Sigmoid colon (tissue), 7 donors: ENCODE data around the gene ZNF346. TPM values are rescaled to one million over a fixed set of nuclear protein-coding genes. Genes with fewer than 3 reads are reported as not detected.
A peak's percentile ranks its signal among the peaks of the same experiment; 100 is the strongest.

Source experiments
- DNase-seq: peaks from one replicate; pipeline ENCODE4 v3.0.0-alpha.2; 2019
- H3K27ac ChIP-seq, 4 donors: fragments of 200-600 bp; sonication (generic); one replicate each; pipeline ENCODE4 v1.5.1; 2016 to 2019; ENCODE audit warnings: mild to moderate bottlenecking in 1 of 4
- H3K27me3 ChIP-seq, 3 donors: fragments of 200-600 bp; sonication (generic); one replicate each; pipeline ENCODE4 v1.5.1; 2019; ENCODE audit warnings: mild to moderate bottlenecking in 1 of 3
- H3K36me3 ChIP-seq, 4 donors: fragments of 200-600 bp; sonication (generic); one replicate each; pipeline ENCODE4 v1.5.1; 2016 to 2019
- H3K4me1 ChIP-seq, 4 donors: fragments of 200-600 bp; sonication (generic); one replicate each; pipeline ENCODE4 v1.5.1; 2017 to 2019
- H3K4me3 ChIP-seq, 4 donors: fragments of 200-600 bp; sonication (generic); one replicate each; pipeline ENCODE4 v1.5.1; 2017 to 2019; ENCODE audit warnings: mild to moderate bottlenecking in 2 of 4, moderate library complexity in 1 of 4
- H3K9me3 ChIP-seq, 4 donors: fragments of 200-600 bp in 3 of 4; sonication (generic) in 3 of 4; one replicate each; pipeline versions ENCODE4 v1.5.1 to v1.6.1; 2013 to 2019
- EP300 ChIP-seq, 4 donors: sonication (generic); formaldehyde crosslinking; IDR thresholded peaks; one replicate each; pipeline ENCODE4 v1.6.1; 2017; ENCODE audit warnings: antibody characterized with exemption in 4 of 4
- POLR2A ChIP-seq, 2 donors: fragments of 450-650 bp; IDR thresholded peaks; one replicate each; pipeline ENCODE4 v1.6.1; 2016; ENCODE audit warnings: antibody characterized with exemption in 2 of 2, mild to moderate bottlenecking in 2 of 2, moderate library complexity in 2 of 2
- POLR2AphosphoS5 ChIP-seq, 4 donors: sonication (generic); formaldehyde crosslinking; IDR thresholded peaks; one replicate each; pipeline ENCODE4 v1.6.1; 2017; ENCODE audit warnings: antibody characterized with exemption in 4 of 4
- WGBS, 2 donors: extraction: QIAGEN DNeasy Blood & Tissue Kit; methylation state at CpG; one replicate each; pipeline ENCODE4 v1.1.7; 2013; 5-methylcytosine and 5-hydroxymethylcytosine counted together
- intact Hi-C: fragments of 100-400 bp; cut with DNase I; formaldehyde crosslinking; loops from one replicate; pipeline ENCODE4 v1.15.1; 2023
- polyA plus RNA-seq, 3 donors: library from polyadenylated mRNA; stranded (reverse); fragments of 200-250 nt; gene quantifications; one replicate each; pipeline ENCODE4 v1.2.3, GENCODE V29; 2013
- total RNA-seq, 4 donors: library from RNA; depleted of rRNA; stranded (reverse); fragments of >200 nt; gene quantifications; one replicate each; pipeline ENCODE4 v1.1.0, GENCODE V29; 2016
- TF ChIP-seq, protein P1 (sequence below), 4 experiments: fragments of 450-650 bp in 3 of 4; fragments of 200-600 bp in 1 of 4; IDR thresholded peaks; one replicate each; pipeline ENCODE4 v1.5.1; 2016 to 2019; ENCODE audit warnings: antibody characterized with exemption in 4 of 4, mild to moderate bottlenecking in 3 of 4, moderate library complexity in 2 of 4
- donor health status: healthy with polysubstance abuse.
- donor health status: Bipolar disorder and iron deficiency.
- donor health status: healthy.

Gene ZNF346
- total and polyA plus RNA-seq, 7 donors: 3.0 to 21.9 (median 12.5) TPM

DNA sequence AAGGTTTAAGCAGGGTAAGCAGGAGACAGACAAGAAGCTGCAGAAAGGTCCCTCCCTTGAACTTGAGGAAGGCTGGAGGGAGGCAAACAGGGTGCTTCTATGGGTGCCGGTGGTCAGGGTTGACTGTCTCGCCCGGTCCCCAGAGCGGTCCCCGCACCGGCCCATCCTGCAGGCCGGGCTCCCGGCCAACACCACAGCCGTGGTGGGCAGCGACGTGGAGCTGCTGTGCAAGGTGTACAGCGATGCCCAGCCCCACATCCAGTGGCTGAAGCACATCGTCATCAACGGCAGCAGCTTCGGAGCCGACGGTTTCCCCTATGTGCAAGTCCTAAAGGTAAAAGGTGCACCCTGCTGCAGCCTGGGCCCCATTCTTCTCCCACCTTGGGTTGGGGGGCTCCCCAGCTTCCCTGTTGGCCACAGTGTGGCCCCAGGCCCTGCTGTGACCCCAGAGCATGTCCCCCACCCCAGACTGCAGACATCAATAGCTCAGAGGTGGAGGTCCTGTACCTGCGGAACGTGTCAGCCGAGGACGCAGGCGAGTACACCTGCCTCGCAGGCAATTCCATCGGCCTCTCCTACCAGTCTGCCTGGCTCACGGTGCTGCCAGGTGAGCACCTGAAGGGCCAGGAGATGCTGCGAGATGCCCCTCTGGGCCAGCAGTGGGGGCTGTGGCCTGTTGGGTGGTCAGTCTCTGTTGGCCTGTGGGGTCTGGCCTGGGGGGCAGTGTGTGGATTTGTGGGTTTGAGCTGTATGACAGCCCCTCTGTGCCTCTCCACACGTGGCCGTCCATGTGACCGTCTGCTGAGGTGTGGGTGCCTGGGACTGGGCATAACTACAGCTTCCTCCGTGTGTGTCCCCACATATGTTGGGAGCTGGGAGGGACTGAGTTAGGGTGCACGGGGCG lies 69.9 kb downstream of the ZNF346 start:
- DNase-seq: no peak
- Histone ChIP-seq H3K4me1 (peaks cover 0 to 25% (median 8%) of the 10 kb centered on the region in 4 donors), H3K4me3 (no peak overlapping the region), H3K27ac (no peak overlapping the region), H3K9me3 (no peaks in the 10 kb centered on the region), H3K36me3 (no peaks in the 10 kb centered on the region), H3K27me3 (peaks cover 0 to 17% (median 16%) of the 10 kb centered on the region in 3 donors)
- WGBS, 2 donors: 87 to 90% methylated on average over 32 of the region's 32 CpGs
- TF ChIP-seq POLR2A (IDR thresholded peaks at IDR 0.05) (no peak), EP300 (IDR thresholded peaks at IDR 0.05) (no peak), POLR2AphosphoS5 (IDR thresholded peaks at IDR 0.05) (no peak)
- TF ChIP-seq, protein P1, sequence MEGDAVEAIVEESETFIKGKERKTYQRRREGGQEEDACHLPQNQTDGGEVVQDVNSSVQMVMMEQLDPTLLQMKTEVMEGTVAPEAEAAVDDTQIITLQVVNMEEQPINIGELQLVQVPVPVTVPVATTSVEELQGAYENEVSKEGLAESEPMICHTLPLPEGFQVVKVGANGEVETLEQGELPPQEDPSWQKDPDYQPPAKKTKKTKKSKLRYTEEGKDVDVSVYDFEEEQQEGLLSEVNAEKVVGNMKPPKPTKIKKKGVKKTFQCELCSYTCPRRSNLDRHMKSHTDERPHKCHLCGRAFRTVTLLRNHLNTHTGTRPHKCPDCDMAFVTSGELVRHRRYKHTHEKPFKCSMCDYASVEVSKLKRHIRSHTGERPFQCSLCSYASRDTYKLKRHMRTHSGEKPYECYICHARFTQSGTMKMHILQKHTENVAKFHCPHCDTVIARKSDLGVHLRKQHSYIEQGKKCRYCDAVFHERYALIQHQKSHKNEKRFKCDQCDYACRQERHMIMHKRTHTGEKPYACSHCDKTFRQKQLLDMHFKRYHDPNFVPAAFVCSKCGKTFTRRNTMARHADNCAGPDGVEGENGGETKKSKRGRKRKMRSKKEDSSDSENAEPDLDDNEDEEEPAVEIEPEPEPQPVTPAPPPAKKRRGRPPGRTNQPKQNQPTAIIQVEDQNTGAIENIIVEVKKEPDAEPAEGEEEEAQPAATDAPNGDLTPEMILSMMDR (IDR thresholded peaks at IDR 0.05): no peak
- intact Hi-C loops: no loop called here

DNA sequence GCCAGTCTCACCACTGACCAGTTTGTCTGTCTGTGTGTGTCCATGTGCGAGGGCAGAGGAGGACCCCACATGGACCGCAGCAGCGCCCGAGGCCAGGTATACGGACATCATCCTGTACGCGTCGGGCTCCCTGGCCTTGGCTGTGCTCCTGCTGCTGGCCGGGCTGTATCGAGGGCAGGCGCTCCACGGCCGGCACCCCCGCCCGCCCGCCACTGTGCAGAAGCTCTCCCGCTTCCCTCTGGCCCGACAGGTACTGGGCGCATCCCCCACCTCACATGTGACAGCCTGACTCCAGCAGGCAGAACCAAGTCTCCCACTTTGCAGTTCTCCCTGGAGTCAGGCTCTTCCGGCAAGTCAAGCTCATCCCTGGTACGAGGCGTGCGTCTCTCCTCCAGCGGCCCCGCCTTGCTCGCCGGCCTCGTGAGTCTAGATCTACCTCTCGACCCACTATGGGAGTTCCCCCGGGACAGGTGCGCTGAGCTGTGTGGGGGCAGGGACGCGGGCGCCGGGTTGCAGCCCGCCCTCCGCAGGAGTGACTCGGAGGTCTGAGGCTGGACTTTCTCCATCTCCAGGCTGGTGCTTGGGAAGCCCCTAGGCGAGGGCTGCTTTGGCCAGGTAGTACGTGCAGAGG lies 70.7 kb downstream of the ZNF346 start:
- Histone ChIP-seq H3K36me3 (no peaks in the 10 kb centered on the region), H3K27ac (no peak overlapping the region), H3K27me3 (peaks cover 0 to 10% (median 10%) of the 10 kb centered on the region in 3 donors), H3K4me1 (peaks cover 0 to 23% (median 4%) of the 10 kb centered on the region in 4 donors), H3K4me3 (no peak overlapping the region), H3K9me3 (no peaks in the 10 kb centered on the region)
- DNase-seq: no peak
- intact Hi-C loops: no loop called here
- TF ChIP-seq POLR2A (IDR thresholded peaks at IDR 0.05): no peak
- WGBS, 2 donors: 92 to 95% methylated on average over 40 of the region's 40 CpGs

DNA sequence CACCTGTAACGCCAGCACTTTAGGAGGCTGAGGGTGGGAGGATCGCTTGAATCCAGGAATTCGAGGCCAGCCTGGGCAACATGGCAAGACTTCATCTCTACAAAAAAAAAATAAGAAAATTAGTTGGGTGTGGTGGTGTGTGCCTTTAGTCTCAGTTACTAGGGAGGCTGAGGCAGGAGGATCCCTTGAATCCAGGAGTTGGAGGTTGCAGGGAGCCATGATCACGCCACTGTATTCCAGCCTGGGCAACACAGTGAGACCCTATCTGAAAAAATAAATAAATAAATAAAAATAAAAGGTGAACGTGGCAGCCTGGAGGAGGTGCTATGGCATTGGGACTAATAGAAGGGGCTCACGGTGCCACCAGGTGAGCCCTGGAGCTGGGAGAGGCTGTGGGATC lies 71.3 kb downstream of the ZNF346 start:
- Histone ChIP-seq H3K4me1 (peaks cover 0 to 23% (median 4%) of the 10 kb centered on the region in 4 donors), H3K4me3 (no peak overlapping the region), H3K36me3 (no peaks in the 10 kb centered on the region), H3K9me3 (no peaks in the 10 kb centered on the region), H3K27ac (peak overlapping the region in 1 of 4 donors; percentile 23), H3K27me3 (peaks cover 0 to 4% (median 4%) of the 10 kb centered on the region in 3 donors)
- DNase-seq: no peak
- intact Hi-C loops: no loop called here
- no peak for TF ChIP-seq POLR2AphosphoS5 (IDR thresholded peaks at IDR 0.05)
- no peak for TF ChIP-seq POLR2A (IDR thresholded peaks at IDR 0.05)
- no peak for TF ChIP-seq EP300 (IDR thresholded peaks at IDR 0.05)
- TF ChIP-seq, protein P1 (IDR thresholded peaks at IDR 0.05): no peak
- WGBS, 2 donors: 90 to 96% methylated on average over 6 of the region's 6 CpGs

DNA sequence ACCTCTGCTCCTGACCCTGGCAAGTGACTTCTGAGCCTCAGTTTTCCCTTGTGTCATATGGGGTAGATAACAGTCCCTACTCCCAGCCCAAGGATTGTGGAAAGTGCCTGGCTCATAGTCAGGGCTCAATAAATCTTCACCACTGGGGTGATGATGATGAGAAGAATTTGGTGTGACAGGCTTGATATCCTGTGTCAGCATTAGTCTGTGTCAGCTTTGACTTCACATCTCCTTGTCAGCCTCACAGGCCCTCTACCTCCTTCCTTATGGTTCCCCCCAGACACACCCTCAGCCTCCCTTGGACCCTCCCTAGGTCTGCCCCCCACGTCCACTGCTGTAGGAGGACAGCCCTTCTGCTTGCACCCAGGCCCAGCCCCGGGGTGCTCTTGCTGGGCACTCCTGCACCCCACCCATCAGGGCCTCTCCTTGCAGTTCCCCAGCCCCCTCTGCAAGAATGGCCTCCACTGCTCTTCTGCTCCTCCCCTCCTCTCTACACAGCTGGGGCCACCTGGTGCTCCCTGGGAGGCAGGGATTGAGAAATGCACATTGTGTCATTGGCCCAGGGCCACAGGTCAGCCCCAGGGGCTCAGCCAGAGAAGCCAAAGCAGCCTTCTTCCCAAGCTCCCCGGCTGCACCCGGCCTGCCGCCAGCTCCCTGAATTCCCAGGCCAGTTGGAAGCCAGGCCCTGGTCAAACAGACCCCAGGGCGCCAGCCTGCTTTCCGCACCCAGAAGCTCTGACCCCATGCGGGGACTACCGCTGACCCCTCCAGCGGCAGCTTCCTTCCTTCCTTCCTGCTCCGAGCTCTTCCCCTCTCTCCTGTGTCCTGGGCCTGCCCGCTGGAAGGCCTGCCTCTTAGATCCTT lies 72.0 kb downstream of the ZNF346 start:
- intact Hi-C loops: no loop called here
- TF ChIP-seq POLR2AphosphoS5 (IDR thresholded peaks at IDR 0.05) (peak; percentile 67 to 90 (median 85)), POLR2A (IDR thresholded peaks at IDR 0.05) (no peak), EP300 (IDR thresholded peaks at IDR 0.05) (peak in 1 of 4 donors; percentile 47)
- TF ChIP-seq, protein P1 (IDR thresholded peaks at IDR 0.05): no peak
- peak overlapping the region in 3 of 4 donors; percentile 20 to 53 (median 45) for H3K27ac ChIP-seq
- 72 to 76% methylated on average over 12 of the region's 12 CpGs for WGBS, 2 donors
- H3K27me3 ChIP-seq: no peaks in the 10 kb centered on the region
- peaks cover 0 to 19% (median 4%) of the 10 kb centered on the region in 4 donors for H3K4me1 ChIP-seq
- H3K4me3 ChIP-seq: no peak overlapping the region
- H3K9me3 ChIP-seq: no peaks in the 10 kb centered on the region
- DNase-seq: peak; percentile 96
- no peaks in the 10 kb centered on the region for H3K36me3 ChIP-seq
